ENCODE results near the gene MED25.

DNA sequence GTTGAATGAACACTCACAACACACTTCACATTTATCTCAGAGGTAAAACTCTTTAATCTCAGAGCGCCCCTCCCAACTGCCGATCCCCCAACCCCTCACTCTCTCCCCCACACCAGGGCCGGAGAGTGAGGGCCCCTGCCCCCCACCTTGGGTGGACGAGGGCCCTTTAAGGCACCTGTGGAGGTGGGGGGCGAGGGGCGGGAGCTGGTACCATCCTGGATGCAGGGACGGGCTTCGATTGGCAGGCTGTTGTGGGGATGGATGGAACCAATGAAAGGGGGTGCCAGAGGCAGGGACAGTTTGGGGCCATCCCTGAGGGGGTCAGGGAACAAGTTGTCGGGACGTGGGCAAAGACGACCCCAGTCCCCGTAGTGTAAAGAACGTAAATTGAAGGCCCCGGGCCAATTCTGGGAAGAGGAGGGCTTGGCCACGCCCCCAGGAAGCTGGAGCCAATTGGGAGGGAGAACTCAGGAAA, 51.0 kb downstream of the MED25 start:
- no peak; the same call in 1 of the 2 replicates for TF ChIP-seq POLR2A (IDR thresholded peaks at IDR 0.05; ENCODE audit: low read depth, low read length)
- TF ChIP-seq POLR2AphosphoS5 (IDR thresholded peaks at IDR 0.05; ENCODE audit: low read depth, low read length): no peak
- TF ChIP-seq TAF1 (IDR thresholded peaks at IDR 0.05; ENCODE audit: low read depth, low read length): no peak
- TF ChIP-seq PAX5 (IDR thresholded peaks at IDR 0.05; ENCODE audit: insufficient read depth, low read length, severe bottlenecking): no peak
